LNCAP (cell line): ENCODE results near the gene DCUN1D3.

Source experiments
- TF ChIP-seq, protein P1 (sequence below): fragments of 450-650 bp; IDR thresholded peaks from 2 replicates; pipeline ENCODE4 v1.5.1; 2017; ENCODE audit warnings: mild to moderate bottlenecking

The DCUN1D3 gene

GRCh38 chr16:20940871-20941635, 40.9 kb upstream of the DCUN1D3 start:
- TF ChIP-seq, protein P1, sequence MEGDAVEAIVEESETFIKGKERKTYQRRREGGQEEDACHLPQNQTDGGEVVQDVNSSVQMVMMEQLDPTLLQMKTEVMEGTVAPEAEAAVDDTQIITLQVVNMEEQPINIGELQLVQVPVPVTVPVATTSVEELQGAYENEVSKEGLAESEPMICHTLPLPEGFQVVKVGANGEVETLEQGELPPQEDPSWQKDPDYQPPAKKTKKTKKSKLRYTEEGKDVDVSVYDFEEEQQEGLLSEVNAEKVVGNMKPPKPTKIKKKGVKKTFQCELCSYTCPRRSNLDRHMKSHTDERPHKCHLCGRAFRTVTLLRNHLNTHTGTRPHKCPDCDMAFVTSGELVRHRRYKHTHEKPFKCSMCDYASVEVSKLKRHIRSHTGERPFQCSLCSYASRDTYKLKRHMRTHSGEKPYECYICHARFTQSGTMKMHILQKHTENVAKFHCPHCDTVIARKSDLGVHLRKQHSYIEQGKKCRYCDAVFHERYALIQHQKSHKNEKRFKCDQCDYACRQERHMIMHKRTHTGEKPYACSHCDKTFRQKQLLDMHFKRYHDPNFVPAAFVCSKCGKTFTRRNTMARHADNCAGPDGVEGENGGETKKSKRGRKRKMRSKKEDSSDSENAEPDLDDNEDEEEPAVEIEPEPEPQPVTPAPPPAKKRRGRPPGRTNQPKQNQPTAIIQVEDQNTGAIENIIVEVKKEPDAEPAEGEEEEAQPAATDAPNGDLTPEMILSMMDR, result no peak

- TF ChIP-seq, protein P1, result no peak
Observed at GRCh38 chr16:20939611-20940010, 39.5 kb upstream of the DCUN1D3 start.

DNA sequence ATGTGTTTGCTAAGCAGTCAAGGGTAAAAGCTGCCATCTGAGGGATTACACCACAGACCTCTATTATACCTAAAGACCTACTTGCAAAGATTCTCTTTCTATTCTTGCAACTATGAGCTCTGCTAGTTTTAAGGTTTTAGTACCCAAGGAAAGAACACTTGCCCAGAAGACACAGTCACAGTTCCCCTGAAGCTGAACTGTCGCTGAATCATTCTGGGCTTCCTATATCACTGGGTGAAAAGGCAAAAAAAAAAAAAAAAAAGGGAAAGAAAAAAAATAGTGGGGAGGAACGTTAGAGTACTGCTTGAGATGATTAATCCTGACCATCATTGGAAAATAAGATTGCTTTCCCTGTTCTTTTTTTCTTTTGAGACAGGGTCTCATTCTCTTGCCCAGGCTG, 38.3 kb upstream of the DCUN1D3 start:
- TF ChIP-seq, protein P1, result no peak

GRCh38 chr16:20937736-20938135, 37.6 kb upstream of the DCUN1D3 start:
- TF ChIP-seq, protein P1, result no peak

DNA sequence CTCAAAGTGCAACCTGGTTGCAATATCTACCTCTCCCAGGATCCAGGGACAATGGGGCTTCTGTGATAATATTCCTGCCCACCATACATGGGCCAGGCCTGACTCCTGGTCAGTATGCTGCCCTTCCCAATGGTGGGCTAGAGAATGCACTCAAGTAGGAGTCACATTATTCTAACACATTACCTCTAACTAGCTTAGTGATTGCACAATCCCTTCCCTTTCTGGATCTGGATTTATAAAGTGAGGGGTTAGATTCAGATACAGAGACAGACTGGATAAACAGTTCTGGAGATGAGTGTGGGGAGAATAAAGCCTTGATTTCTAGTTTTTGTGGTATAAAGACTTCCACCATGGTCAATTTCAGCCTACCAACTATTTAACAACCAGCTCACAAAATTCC, 33.4 kb upstream of the DCUN1D3 start:
- TF ChIP-seq, protein P1, result no peak

DNA sequence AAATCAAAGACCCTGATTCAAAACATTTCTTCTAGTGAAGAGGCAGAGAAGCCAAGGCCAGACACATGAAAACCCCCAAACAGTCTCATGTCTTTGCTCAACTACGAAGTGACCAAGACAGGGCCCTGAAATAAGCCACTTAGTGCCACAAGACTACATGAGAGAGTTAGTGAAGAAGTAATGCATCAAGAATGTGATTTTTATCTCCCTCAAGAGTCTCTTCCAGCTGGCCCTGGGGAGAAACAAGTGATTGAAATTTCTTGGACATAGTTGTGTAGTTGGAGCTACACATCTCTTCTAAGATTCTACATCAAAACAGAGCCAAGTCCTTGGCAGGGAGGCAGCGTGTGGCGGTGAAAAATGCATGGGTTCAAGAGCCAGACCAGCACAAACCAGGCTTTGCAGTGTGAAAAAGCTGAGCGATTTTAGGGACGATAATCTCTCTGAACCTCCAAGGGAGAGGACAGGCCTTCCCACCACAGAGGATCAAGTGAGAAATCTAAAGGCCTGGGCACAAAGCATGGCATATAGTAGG, 31.0 kb upstream of the DCUN1D3 start:
- TF ChIP-seq, protein P1, result no peak

DNA sequence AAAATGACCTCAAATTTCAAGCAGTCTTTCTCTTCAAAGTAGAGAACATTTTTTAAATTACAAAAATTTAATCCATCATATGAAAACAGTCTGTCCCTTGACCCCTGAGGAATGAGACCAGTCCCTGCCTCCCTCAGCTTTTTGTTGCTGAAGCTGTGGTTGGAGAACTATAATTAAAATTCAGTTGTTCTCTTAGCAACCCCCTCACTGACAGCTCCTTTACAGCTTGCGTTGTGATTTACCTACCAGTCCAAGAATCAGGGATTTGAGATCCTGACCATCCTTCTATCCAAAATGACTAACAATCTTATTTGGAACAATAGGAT, 30.2 kb upstream of the DCUN1D3 start:
- TF ChIP-seq, protein P1, result no peak
